HepG2 (cell line): ENCODE measurements around the gene RLF. TPM values are rescaled to one million over a fixed set of nuclear protein-coding genes. Genes with fewer than 3 reads are reported as not detected.

Experiments used
- ATAC-seq: fragments of 200-7000 bp; cut with Tn5 transposase; 3 replicates; pipeline ENCODE4 v1.9.1; 2020; ENCODE audit warnings: mild to moderate bottlenecking, moderate library complexity
- BruUV-seq: library from RNA; stranded (reverse); fragments of 400-500 nt; replicated peaks from 2 replicates; lab custom pipeline; 2021; lab: Mats Ljungman, UMichigan
- CTCF ChIA-PET: fragments of 300-600 bp; formaldehyde crosslinking; extraction: SDS; loops from one replicate; lab custom pipeline; 2021; ENCODE audit warnings: low total read pairs, inconsistent platforms, low intra/inter-chr PET ratio; lab: Yijun Ruan, JAX
- POLR2A ChIA-PET: fragments of 350-600 bp; sonication (Branson Sonifier 250); formaldehyde crosslinking; loops from one replicate; lab custom pipeline; 2020; ENCODE audit warnings: antibody characterized with exemption, inconsistent platforms; lab: Yijun Ruan, JAX
- DNase-seq: peaks from one replicate; pipeline ENCODE4 v3.0.0-alpha.2; 2015; ENCODE audit warnings: low spot score
- FAIRE-seq: peaks from 3 replicates; lab custom pipeline; 2011; peaks lifted over from hg19 to GRCh38; lab: Jason Lieb, UNC
- H2AFZ ChIP-seq: one replicate; pipeline ENCODE4 v1.6.1; 2011; ENCODE audit warnings: low read length, inconsistent platforms
- H3K27ac ChIP-seq: fragments of 300-600 bp; 3 replicates; pipeline ENCODE4 v1.8.0; 2011; ENCODE audit warnings: mixed run types, mild to moderate bottlenecking, mixed read lengths, low read length, inconsistent platforms; ENCODE audit not compliant: insufficient read depth; ENCODE audit errors: extremely low read length
- H3K27me3 ChIP-seq, 2 experiments: fragments of 200-600 bp in 1 of 2; 2 replicates in 1 of 2; 3 replicates in 1 of 2; pipeline versions ENCODE4 v1.6.0 to v1.8.0; 2011; ENCODE audit warnings: low read length in 2 of 2, mild to moderate bottlenecking in 2 of 2, moderate library complexity in 2 of 2, inconsistent platforms in 1 of 2; ENCODE audit not compliant: insufficient read depth in 2 of 2, control insufficient read depth in 1 of 2
- H3K36me3 ChIP-seq, 2 experiments: fragments of 200-600 bp in 1 of 2; replicated peaks in 1 of 2; 2 replicates in 1 of 2; 3 replicates in 1 of 2; pipeline versions ENCODE4 v1.5.1 to v1.8.0; 2011; ENCODE audit warnings: low read length in 2 of 2, inconsistent platforms in 1 of 2; ENCODE audit not compliant: insufficient read depth in 2 of 2, control insufficient read depth in 1 of 2
- H3K4me1 ChIP-seq: 2 replicates; pipeline ENCODE4 v1.5.1; 2012; ENCODE audit warnings: low read length, inconsistent platforms; ENCODE audit not compliant: insufficient read depth
- H3K4me2 ChIP-seq: 2 replicates; pipeline ENCODE4 v1.6.0; 2011; ENCODE audit warnings: low read depth, low read length, inconsistent platforms
- H3K4me3 ChIP-seq, 3 experiments: fragments of 200-600 bp in 1 of 3; sonication (generic), shearing (Covaris generic) in 1 of 3; replicated peaks in 1 of 3; 2 replicates each; pipeline ENCODE4 v1.5.1; 2011 to 2016; ENCODE audit warnings: low read length in 3 of 3, inconsistent platforms in 2 of 3, low read depth in 2 of 3, mild to moderate bottlenecking in 2 of 3, control low read depth in 1 of 3, mixed read lengths in 1 of 3; ENCODE audit not compliant: insufficient read depth in 1 of 3
- H3K79me2 ChIP-seq: one replicate; pipeline ENCODE4 v1.6.1; 2011; ENCODE audit warnings: low read length, inconsistent platforms; ENCODE audit not compliant: insufficient read depth
- H3K9ac ChIP-seq: 2 replicates; pipeline ENCODE4 v1.6.0; 2011; ENCODE audit warnings: mild to moderate bottlenecking, low read depth, low read length, inconsistent platforms; ENCODE audit not compliant: insufficient read depth
- H3K9me3 ChIP-seq: 2 replicates; pipeline ENCODE4 v1.5.1; 2012; ENCODE audit warnings: mild to moderate bottlenecking, low read length
- H4K20me1 ChIP-seq: 2 replicates; pipeline ENCODE4 v1.6.0; 2011; ENCODE audit warnings: inconsistent platforms, mild to moderate bottlenecking, low read length, moderate library complexity; ENCODE audit not compliant: insufficient read depth
- HNRNPLL ChIP-seq: fragments of 200-400 bp; formaldehyde crosslinking; IDR thresholded peaks from 2 replicates; pipeline ENCODE4 v1.6.1; 2017; ENCODE audit warnings: mild to moderate bottlenecking, low read depth, low read length; ENCODE audit not compliant: poor library complexity, severe bottlenecking
- IRF2 ChIP-seq: IDR thresholded peaks from 2 replicates; pipeline ENCODE4 v1.6.1; 2018; ENCODE audit warnings: missing genetic modification reagents, missing compliant biosample characterization
- MAFG ChIP-seq: sonication (generic); formaldehyde crosslinking; IDR thresholded peaks from 2 replicates; pipeline ENCODE4 v1.5.1; 2020; ENCODE audit warnings: mild to moderate bottlenecking, missing genetic modification reagents
- MED8 ChIP-seq: sonication (generic); formaldehyde crosslinking; IDR thresholded peaks from 2 replicates; pipeline ENCODE4 v1.8.1; 2023; ENCODE audit warnings: mild to moderate bottlenecking, missing genetic modification reagents; ENCODE audit not compliant: insufficient replicate concordance
- MYNN ChIP-seq: sonication (generic); formaldehyde crosslinking; IDR thresholded peaks from 2 replicates; pipeline ENCODE4 v1.4.0; 2020; ENCODE audit warnings: mild to moderate bottlenecking, low read depth, missing genetic modification reagents
- NAIF1 ChIP-seq: sonication (generic); formaldehyde crosslinking; IDR thresholded peaks from 2 replicates; pipeline ENCODE4 v1.5.0; 2020; ENCODE audit warnings: mild to moderate bottlenecking, missing genetic modification reagents, borderline replicate concordance
- NR3C1 ChIP-seq: sonication (generic); formaldehyde crosslinking; IDR thresholded peaks from 2 replicates; pipeline ENCODE4 v1.4.0; 2020; ENCODE audit warnings: missing genetic modification reagents
- TBL1XR1 ChIP-seq: fragments of 150-350 bp; IDR thresholded peaks from 2 replicates; pipeline ENCODE4 v1.6.1; 2014; ENCODE audit warnings: borderline replicate concordance, low read length; ENCODE audit not compliant: partially characterized antibody
- ZNF296 ChIP-seq: sonication (generic); formaldehyde crosslinking; conservative IDR thresholded peaks from 2 replicates; pipeline ENCODE4 v1.5.0; 2020; ENCODE audit warnings: mild to moderate bottlenecking, missing genetic modification reagents
- ZNF331 ChIP-seq: sonication (generic); formaldehyde crosslinking; IDR thresholded peaks from 2 replicates; pipeline ENCODE4 v1.4.0; 2020; ENCODE audit warnings: missing genetic modification reagents
- ZNF33A ChIP-seq: sonication (generic); formaldehyde crosslinking; IDR thresholded peaks from 2 replicates; pipeline ENCODE4 v1.5.1; 2020; ENCODE audit warnings: missing genetic modification reagents, mild to moderate bottlenecking, moderate library complexity, borderline replicate concordance
- WGBS: methylation state at CpG from one replicate; pipeline ENCODE4 v1.1.6; 2017; ENCODE audit warnings: low lambda C conversion rate; 5-methylcytosine and 5-hydroxymethylcytosine counted together
- in situ Hi-C: cut with HindIII; loops from 2 replicates; pipeline ENCODE4 v1.10.0; 2017; ENCODE audit warnings: low pct_unique_long_range_greater_than_20kb; ENCODE audit not compliant: extremely low pct_ligation_motif_present
- intact Hi-C: fragments of 100-400 bp; cut with micrococcal nuclease; formaldehyde crosslinking; loops from one replicate; pipeline ENCODE4 v1.10.0; 2022; ENCODE audit not compliant: unreplicated experiment
- polyA plus RNA-seq, 8 experiments: library from polyadenylated mRNA; depleted of rRNA in 3 of 8; stranded (reverse) in 7 of 8; unstranded in 1 of 8; fragments of >200 nt; fragmentation: Illumina TruSeq in 4 of 8; extraction: Trizol in 4 of 8; gene quantifications; 2 replicates each; pipeline versions ENCODE4 v1.2.1 to v1.2.3, GENCODE V29; 2011 to 2016; ENCODE audit warnings: low read depth in 4 of 8, missing spikeins in 1 of 8, mixed read lengths in 1 of 8; ENCODE audit not compliant: insufficient read depth in 1 of 8
- total RNA-seq, 5 experiments: library from RNA; depleted of rRNA; stranded (reverse); fragments of >200 nt; fragmentation: Illumina TruSeq; extraction: Trizol; gene quantifications; 2 replicates each; pipeline ENCODE4 v1.2.3, GENCODE V29; 2016; ENCODE audit warnings: low read depth in 1 of 5

RLF gene
- total and polyA plus RNA-seq, 2 of the 13 experiments (the other 11 are each of a cell fraction or from before 2014, with no cell fraction given), result 9.0 to 15.7 TPM

- BruUV-seq, result no TSS peak
- H3K4me2 ChIP-seq, result no peak overlapping the region
- POLR2A ChIA-PET, result no interaction called here
- ATAC-seq, result no peak
- CTCF ChIA-PET, result no interaction called here
- 60% methylated on average over 3 of the region's 3 CpGs for WGBS
- no peak overlapping the region for H2AFZ ChIP-seq
- H3K36me3 ChIP-seq, result no peaks in the 10 kb centered on the region
- TF ChIP-seq ZNF296 (CRISPR knock-in tag), result no peak
- TF ChIP-seq MED8 (CRISPR knock-in tag), result no peak
- TF ChIP-seq, all 625 proteins: peak for 0
- H3K27me3 ChIP-seq, result peaks cover 0 to 4% of the 10 kb centered on the region in 2 experiments; a peak in 1 of 5 replicates
- DNase-seq (no peak), FAIRE-seq (no peak)
- H3K9me3 ChIP-seq, result no peaks in the 10 kb centered on the region
- H4K20me1 ChIP-seq, result no peaks in the 10 kb centered on the region
- H3K4me3 ChIP-seq, result no peak overlapping the region
- H3K4me1 ChIP-seq, result peaks cover 8% of the 10 kb centered on the region
- intact Hi-C loops (no loop called here), in situ Hi-C loops (no loop called here)
- H3K79me2 ChIP-seq, result no peaks in the 10 kb centered on the region
- no peak overlapping the region for H3K9ac ChIP-seq
- H3K27ac ChIP-seq, result no peak overlapping the region
These were observed 6.1 kb upstream of the RLF start for GRCh38 chr1:40155135-40155534.

- H3K9ac ChIP-seq, result no peak overlapping the region
- WGBS, result 0% methylated on average over 3 of the region's 3 CpGs
- TF ChIP-seq ZNF33A (no peak), NR3C1 (no peak), TBL1XR1 (no peak), ZNF331 (CRISPR knock-in tag) (no peak), NAIF1 (no peak), MYNN (no peak), HNRNPLL (no peak), IRF2 (CRISPR knock-in tag) (no peak), MAFG (CRISPR knock-in tag) (no peak)
- H2AFZ ChIP-seq, result no peak overlapping the region
- FAIRE-seq, result no peak
- no peak for DNase-seq
- H3K36me3 ChIP-seq, result no peaks in the 10 kb centered on the region
- CTCF ChIA-PET, result no interaction called here
- ATAC-seq, result no peak
- H3K27me3 ChIP-seq, result peaks cover 0 to 4% of the 10 kb centered on the region in 2 experiments; a peak in 1 of 5 replicates
- H3K27ac ChIP-seq, result no peak overlapping the region
- POLR2A ChIA-PET, result interaction anchor here (0.7 kb wide), 1 partner anchor 159 kb away, joined by 4 read pairs; no protein-coding TSS in a partner anchor
- no peak overlapping the region for H3K4me2 ChIP-seq
- H3K4me3 ChIP-seq, result no peak overlapping the region
- H3K9me3 ChIP-seq, result no peaks in the 10 kb centered on the region
- peaks cover 2% of the 10 kb centered on the region for H3K79me2 ChIP-seq
- no TSS peak for BruUV-seq
- in situ Hi-C loops (no loop called here), intact Hi-C loops (no loop called here)
- H3K4me1 ChIP-seq, result peaks cover 8% of the 10 kb centered on the region
- H4K20me1 ChIP-seq, result no peaks in the 10 kb centered on the region
These were observed 5.3 kb upstream of the RLF start for GRCh38 chr1:40155910-40156309.
